Eye (tissue), 1 donor: ENCODE measurements around the gene TNS3.

ENCODE experiments used
- DNase-seq: peaks from one replicate; pipeline ENCODE4 v3.0.0-alpha.2; 2015

The TNS3 gene

DNA sequence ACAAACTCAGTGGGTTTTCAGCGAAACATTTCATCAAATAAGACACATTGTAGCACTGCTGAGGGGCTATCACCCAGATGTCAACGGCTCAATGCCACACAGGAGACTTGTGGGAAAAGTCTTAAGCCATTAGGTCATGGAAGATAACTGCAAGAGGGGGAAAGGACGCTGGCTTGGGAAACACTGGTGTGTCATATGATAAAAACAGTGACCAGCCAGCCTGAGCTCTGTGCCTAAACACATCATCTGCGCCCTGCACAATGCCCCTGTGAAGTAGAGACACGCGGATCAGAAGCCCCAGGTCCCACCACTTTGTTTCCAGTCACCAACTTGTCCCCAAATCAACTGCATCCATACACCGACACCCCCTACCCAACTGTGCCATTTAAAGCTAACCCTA is 116.7 kb downstream of the TNS3 start:
- DNase-seq, result no peak

GRCh38 chr7:47464266-47464665 is 117.6 kb downstream of the TNS3 start:
- no peak for DNase-seq

DNA sequence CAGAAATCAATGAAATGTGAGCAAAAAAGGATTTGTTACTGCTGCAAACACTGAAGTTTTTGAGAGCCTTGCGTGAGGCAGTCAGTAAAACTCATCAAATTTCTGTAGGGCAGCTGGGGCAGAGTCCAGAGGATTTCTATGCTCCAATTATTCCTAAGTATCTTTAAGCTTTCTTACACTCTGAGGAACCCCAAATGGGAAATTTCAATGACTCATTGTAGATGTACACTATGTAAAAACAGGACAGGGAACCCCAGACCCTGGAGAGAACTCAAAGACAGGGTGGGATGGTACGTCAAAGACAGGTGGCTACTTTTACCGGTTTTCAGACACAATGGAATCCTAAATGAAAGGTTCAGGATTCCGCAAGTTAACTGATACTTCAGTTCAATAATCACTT is 120.2 kb downstream of the TNS3 start:
- no peak for DNase-seq

DNA sequence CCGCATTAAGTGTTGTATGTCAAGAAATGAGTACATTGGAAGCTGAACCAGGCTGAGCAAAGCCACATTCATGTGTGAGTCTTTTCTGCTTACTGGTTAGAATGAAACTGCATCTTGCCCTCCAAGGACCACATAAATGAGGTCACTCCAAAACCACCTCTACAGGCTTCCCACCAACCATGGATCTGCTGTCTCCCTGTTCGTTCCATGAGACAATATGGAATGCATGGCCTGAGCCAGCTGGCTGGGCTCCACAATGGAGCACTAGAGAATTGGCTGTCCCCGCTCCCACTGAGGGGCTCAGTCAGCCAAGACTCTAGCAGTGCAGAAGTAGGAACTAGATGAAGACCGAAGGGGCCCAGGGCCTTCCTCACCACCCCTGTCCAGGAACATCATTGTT is 120.8 kb downstream of the TNS3 start:
- peak; percentile 63 for DNase-seq

GRCh38 chr7:47460251-47460989 is 121.5 kb downstream of the TNS3 start:
- DNase-seq, result no peak

GRCh38 chr7:47458486-47458885 is 123.4 kb downstream of the TNS3 start:
- DNase-seq, result no peak

DNA sequence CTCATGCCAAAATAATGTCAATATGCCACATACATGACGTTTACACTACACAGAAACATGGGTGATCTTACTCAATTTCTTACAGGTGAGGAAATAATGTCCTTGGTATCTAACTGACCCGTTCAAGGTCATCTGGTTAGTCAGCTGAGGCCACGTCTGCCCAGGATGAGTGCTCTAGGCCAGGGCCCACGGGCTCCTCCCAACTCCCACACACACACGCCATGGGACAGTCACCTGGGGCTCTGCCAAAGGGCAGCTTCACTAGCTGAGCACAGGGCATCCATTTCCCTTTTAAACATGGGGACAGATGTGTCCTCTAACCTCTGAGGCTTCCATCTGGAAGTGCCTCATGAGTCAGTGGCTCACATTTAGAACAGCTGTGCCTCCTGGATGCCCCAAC is 123.9 kb downstream of the TNS3 start:
- no peak for DNase-seq

- no peak for DNase-seq
Measured at GRCh38 chr7:47456210-47456955, 125.5 kb downstream of the TNS3 start.

DNA sequence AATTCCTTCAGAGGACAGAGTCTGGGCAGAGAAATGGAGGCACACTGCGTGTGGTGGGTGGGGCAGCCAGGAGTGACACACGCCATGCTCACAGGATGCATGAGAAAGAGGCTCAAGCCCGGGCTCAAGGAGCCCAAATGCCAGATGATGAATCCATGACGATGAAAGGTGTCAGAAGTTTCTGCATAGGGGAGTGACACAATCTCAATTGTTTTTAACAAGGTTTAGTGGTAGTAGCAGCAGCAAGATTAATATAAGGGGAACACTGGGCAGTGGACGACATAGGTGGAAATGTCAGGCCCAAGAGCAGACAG is 126.1 kb downstream of the TNS3 start:
- DNase-seq, result no peak

- DNase-seq, result no peak
Measured at GRCh38 chr7:47454974-47455871, 126.7 kb downstream of the TNS3 start.

DNA sequence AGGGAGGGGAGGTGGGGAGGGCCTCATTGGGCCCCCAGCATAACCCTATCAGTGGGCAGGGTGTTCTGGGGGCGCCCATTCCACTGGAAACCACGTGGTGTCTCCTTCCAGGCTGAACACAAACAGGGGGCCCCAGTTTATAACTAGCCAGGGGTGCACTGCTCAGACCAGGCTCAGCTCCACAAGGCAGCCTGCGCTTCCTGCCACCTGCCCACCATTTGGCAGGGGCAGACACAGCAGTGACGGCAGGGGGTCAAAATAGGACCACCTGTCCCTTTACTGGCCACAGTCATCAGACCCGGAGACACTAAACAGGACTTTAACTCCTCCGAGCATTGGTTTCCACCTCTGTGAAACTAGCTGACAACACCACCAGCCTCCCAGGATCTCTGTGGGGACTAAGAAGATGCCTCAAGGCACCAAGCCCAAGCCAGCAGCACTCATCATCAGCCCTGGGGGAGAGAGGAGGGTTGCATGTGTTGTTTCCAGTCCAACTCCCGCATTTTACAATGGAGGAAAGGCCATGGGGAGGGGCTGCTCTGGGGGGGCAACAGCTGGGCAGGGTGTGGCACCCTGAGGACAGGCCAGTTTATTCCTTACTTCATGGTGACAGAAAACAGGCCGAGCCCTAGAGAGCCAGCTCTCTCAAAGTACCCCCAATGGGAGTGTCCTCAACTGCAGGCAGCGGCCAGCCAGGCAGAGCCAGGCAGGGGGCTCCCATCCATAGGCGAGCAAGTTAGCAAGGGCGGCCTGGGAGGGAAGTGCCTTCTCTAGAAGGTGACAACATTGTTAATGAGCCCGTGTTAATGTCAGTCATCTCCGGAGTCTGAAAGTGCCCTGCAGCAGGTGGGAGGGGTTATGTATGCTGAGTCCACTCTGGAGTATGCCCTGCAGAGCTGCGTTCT is 127.6 kb downstream of the TNS3 start:
- DNase-seq, result no peak

GRCh38 chr7:47453093-47454061 is 128.5 kb downstream of the TNS3 start:
- DNase-seq, result peak; percentile 57

GRCh38 chr7:47452715-47453092 is 129.2 kb downstream of the TNS3 start:
- DNase-seq, result no peak

GRCh38 chr7:47452295-47452694 is 129.6 kb downstream of the TNS3 start:
- no peak for DNase-seq

- DNase-seq, result no peak
Measured at GRCh38 chr7:47451851-47452205, 130.1 kb downstream of the TNS3 start.

DNA sequence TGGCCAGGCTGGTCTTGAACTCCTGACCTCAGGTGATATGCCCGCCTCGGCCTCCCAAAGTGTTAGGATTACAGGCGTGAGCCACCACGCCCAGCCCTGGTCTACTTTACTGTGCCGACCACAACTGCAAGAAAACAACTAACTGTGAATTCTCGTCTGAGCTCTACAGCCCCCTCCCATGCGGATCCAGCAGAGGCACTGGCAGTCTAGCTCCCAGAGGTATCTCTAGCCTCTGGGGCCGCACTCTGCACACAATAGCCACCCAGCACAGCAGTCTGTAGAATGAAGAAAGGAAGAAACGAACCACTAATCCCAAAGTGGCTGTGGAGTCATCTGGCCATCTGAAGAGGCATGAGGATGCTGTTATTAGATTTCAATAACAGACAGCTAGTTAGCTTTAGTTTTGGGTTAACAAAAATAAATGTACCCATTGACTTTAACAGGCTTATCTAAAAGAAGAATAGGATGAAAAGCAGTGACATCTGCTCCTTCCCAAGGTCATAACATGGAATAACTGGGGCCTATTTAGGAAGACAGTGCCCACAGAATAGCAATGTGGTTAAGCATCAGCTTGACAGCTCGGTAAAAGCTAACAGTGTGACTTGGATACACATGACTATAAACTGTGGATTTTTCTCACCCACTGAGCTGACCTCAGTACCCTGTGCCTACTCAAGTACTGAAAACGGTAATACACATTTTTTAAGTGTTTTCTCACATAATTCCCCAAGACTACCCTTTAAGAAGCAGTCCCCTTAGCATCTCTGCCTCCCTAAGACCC is 131.9 kb downstream of the TNS3 start:
- DNase-seq, result no peak

- DNase-seq, result no peak
Measured at GRCh38 chr7:47448971-47449370, 132.9 kb downstream of the TNS3 start.

- DNase-seq, result no peak
Measured at GRCh38 chr7:47447621-47448349, 134.1 kb downstream of the TNS3 start.

DNA sequence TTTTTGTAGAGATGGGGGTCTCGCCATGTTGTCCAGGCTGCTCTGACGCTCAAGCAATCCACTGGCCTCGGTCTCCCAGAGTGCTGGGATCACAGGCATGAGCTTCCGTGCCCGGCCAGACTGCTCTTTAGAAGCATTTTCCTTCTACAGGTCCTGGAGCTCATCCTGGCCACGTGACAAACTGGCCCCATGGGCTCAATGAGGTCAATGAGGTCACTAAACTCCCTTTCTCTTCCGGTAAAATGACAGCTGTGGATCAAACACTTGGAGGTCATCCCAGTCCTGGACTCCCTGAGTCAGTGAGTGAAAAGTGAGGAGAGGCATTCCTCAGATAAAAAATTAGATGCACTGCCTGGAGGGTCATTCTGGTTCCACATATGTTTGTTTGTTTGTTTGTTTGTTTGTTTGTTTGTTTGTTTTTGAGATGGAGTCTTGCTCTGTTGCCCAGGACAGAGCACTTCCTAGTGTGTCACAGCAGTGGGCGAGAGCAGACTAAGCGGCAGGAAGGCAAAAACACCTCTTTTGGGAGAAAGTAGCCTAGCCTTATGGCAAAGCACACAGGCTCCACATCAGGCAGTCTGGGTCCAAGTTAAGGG is 134.9 kb downstream of the TNS3 start:
- DNase-seq, result peak; percentile 54
